Esophagus squamous epithelium (tissue), 5 donors: ENCODE data around the gene MEIS2. TPM values are rescaled to one million over a fixed set of nuclear protein-coding genes. Genes with fewer than 3 reads are reported as not detected.

ENCODE experiments used
- DNase-seq: peaks from one replicate; lab custom pipeline; 2025; lab: John Stamatoyannopoulos, UW
- H3K27ac ChIP-seq, 4 donors: fragments of 200-600 bp; sonication (generic); one replicate each; pipeline ENCODE4 v1.5.1; 2016 to 2019; ENCODE audit warnings: mild to moderate bottlenecking in 1 of 4
- H3K27me3 ChIP-seq, 4 donors: fragments of 200-600 bp; sonication (generic); 1 replicate in 3 of 4; 2 replicates in 1 of 4; pipeline versions ENCODE4 v1.5.1 to v1.6.0; 2017 to 2021; ENCODE audit warnings: antibody characterized with exemption in 1 of 4
- H3K36me3 ChIP-seq, 3 donors: fragments of 200-600 bp; sonication (generic); one replicate each; pipeline ENCODE4 v1.5.1; 2016 to 2019
- H3K4me1 ChIP-seq, 3 donors: fragments of 200-600 bp; sonication (generic); one replicate each; pipeline ENCODE4 v1.5.1; 2017 to 2019
- H3K4me3 ChIP-seq, 4 donors: fragments of 200-600 bp; sonication (generic); 1 replicate in 3 of 4; 2 replicates in 1 of 4; pipeline ENCODE4 v1.5.1; 2016 to 2019; ENCODE audit warnings: mild to moderate bottlenecking in 2 of 4, moderate library complexity in 1 of 4
- H3K9me3 ChIP-seq, 3 donors: fragments of 200-600 bp; sonication (generic); one replicate each; pipeline ENCODE4 v1.5.1; 2016 to 2019
- POLR2A ChIP-seq, 4 donors: fragments of 450-650 bp; IDR thresholded peaks; one replicate each; pipeline ENCODE4 v1.6.1; 2017; ENCODE audit warnings: antibody characterized with exemption in 4 of 4, mild to moderate bottlenecking in 4 of 4, moderate library complexity in 3 of 4
- WGBS, 2 donors: methylation state at CpG; one replicate each; pipeline ENCODE4 v1.1.5; 2018; 5-methylcytosine and 5-hydroxymethylcytosine counted together
- intact Hi-C: fragments of 100-400 bp; cut with DNase I; formaldehyde crosslinking; loops from one replicate; pipeline ENCODE4 v1.15.0; 2022
- total RNA-seq, 4 donors: library from RNA; depleted of rRNA; stranded (reverse); fragments of >200 nt; gene quantifications; one replicate each; pipeline ENCODE4 v1.1.0, GENCODE V29; 2016
- TF ChIP-seq, protein P1 (sequence below), 6 experiments: fragments of 450-650 bp in 4 of 6; fragments of 200-600 bp in 2 of 6; sonication (generic) in 2 of 6; IDR thresholded peaks; one replicate each; pipeline ENCODE4 v1.5.1; 2016 to 2019; ENCODE audit warnings: antibody characterized with exemption in 6 of 6, mild to moderate bottlenecking in 4 of 6, moderate library complexity in 4 of 6
- donor health status: DM: yes; HTN: yes; CAD: no.

Gene MEIS2
- total RNA-seq, 4 donors from 2014 or later = 6.6 to 26.3 (median 9.9) TPM

DNA sequence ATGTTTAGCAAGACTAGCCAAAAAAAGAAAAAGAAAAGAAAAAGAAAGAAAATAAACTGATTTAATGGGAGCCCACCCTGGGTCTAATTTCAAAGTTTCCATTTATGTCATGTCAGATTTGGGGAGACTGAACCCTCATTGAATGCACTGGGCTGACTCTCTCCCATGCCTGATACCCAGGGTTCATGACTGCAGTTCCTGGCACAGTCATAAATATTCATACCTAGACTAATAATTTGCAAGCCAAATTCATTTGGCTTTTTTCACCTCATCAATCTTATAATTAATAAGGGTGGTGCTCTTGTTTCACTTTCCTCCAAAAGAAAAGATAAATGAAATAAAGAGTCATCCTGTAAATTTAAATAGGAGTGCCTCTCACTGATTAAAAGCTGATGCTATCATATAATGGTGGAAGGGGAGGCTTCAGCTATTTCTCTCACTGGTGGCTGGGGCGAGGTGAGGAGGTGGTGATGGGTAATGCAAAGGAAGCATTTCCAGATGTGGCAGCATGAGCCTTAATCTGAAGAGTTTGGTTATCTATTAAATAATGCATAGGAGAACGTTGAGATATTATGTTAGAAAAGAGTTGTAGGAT lies 224.5 kb downstream of the MEIS2 start:
- intact Hi-C loops = loop anchor here (10.0 kb wide), 1 partner anchor 371 kb away; no protein-coding TSS in a partner anchor
- Histone ChIP-seq H3K4me3 (no peak overlapping the region), H3K27ac (no peak overlapping the region), H3K9me3 (no peaks in the 10 kb centered on the region), H3K27me3 (peaks cover 0 to 33% (median 5%) of the 10 kb centered on the region in 4 donors), H3K36me3 (no peaks in the 10 kb centered on the region), H3K4me1 (peaks cover 0 to 12% (median 0%) of the 10 kb centered on the region in 3 donors)
- TF ChIP-seq, protein P1, sequence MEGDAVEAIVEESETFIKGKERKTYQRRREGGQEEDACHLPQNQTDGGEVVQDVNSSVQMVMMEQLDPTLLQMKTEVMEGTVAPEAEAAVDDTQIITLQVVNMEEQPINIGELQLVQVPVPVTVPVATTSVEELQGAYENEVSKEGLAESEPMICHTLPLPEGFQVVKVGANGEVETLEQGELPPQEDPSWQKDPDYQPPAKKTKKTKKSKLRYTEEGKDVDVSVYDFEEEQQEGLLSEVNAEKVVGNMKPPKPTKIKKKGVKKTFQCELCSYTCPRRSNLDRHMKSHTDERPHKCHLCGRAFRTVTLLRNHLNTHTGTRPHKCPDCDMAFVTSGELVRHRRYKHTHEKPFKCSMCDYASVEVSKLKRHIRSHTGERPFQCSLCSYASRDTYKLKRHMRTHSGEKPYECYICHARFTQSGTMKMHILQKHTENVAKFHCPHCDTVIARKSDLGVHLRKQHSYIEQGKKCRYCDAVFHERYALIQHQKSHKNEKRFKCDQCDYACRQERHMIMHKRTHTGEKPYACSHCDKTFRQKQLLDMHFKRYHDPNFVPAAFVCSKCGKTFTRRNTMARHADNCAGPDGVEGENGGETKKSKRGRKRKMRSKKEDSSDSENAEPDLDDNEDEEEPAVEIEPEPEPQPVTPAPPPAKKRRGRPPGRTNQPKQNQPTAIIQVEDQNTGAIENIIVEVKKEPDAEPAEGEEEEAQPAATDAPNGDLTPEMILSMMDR (IDR thresholded peaks at IDR 0.05) = no peak
- TF ChIP-seq POLR2A (IDR thresholded peaks at IDR 0.05) = no peak
- WGBS, 2 donors = 32 to 54% methylated on average over 2 of the region's 2 CpGs
- no peak for DNase-seq

DNA sequence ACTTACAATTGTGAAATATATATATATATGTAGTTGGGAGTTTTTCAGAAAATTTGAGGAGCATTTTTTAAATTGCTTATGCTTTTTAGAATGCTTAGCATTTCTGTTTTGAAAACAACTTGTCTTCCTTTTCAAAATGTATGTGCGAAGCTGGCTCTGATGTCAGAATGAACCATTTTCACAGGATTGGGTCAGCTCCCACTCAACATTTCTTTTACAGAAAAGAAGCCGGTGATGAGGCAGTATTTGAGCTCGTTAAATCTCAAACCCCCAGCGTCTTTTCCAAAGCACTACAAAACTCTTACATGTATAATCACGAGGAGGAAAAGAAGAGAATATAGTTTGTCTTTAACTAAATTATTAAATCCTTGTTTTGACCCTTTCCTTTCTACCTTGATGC lies 225.4 kb downstream of the MEIS2 start:
- Histone ChIP-seq H3K4me1 (peaks cover 0 to 3% (median 0%) of the 10 kb centered on the region in 3 donors), H3K27ac (no peak overlapping the region), H3K27me3 (peaks cover 0 to 24% (median under 1%) of the 10 kb centered on the region in 4 donors), H3K36me3 (no peaks in the 10 kb centered on the region), H3K9me3 (no peaks in the 10 kb centered on the region), H3K4me3 (no peak overlapping the region)
- intact Hi-C loops = loop anchor here (10.0 kb wide), 1 partner anchor 370 kb away; no protein-coding TSS in a partner anchor
- WGBS, 2 donors = 78 to 82% methylated on average over 5 of the region's 5 CpGs
- TF ChIP-seq, protein P1 (IDR thresholded peaks at IDR 0.05) = no peak
- no peak for TF ChIP-seq POLR2A (IDR thresholded peaks at IDR 0.05)
- no peak for DNase-seq

DNA sequence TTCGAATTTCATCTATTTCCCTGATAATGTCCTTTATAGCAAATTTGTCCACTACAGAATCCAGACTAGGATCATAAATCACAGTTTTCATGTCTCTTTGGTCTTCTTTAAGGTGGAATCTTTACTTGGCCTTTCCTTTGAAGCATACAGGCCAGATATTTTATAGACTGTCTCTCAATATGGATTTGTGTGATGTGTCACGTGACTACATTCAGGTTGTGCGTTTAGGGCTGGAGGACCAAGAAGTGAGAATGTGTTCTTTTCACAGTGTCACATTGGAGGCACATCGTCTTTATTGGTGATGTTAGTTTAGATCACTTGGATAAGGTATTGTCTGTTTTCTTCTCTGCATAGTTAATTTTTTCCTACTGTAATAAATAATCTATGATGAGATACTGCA lies 232.9 kb downstream of the MEIS2 start:
- no peaks in the 10 kb centered on the region for H3K27me3 ChIP-seq
- H3K9me3 ChIP-seq = no peaks in the 10 kb centered on the region
- no peak for TF ChIP-seq POLR2A (IDR thresholded peaks at IDR 0.05)
- TF ChIP-seq, protein P1 (IDR thresholded peaks at IDR 0.05) = no peak
- no peak overlapping the region for H3K27ac ChIP-seq
- 87 to 89% methylated on average over 4 of the region's 4 CpGs for WGBS, 2 donors
- no peaks in the 10 kb centered on the region for H3K4me1 ChIP-seq
- H3K4me3 ChIP-seq = no peak overlapping the region
- no peaks in the 10 kb centered on the region for H3K36me3 ChIP-seq
- intact Hi-C loops = no loop called here
- DNase-seq = no peak

DNA sequence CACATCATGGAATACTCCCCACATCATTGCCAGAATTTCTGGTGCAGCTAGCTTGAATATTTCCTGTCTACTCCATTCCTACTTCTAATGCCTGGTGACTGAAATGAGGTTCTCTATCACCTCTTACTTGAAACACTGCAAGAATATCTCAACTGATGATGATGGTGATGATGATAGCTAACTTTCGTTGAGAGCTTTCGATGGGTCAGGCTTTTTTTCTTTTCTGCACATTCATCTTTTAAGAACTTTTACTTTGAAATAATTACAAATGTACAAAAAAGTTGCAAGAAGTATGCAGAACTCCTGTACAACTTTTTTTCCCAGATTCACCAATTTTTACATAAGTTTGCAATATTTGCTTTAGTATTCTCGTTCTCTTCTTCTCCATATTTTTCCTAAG lies 233.5 kb downstream of the MEIS2 start:
- Histone ChIP-seq H3K9me3 (no peaks in the 10 kb centered on the region), H3K36me3 (no peaks in the 10 kb centered on the region), H3K4me3 (no peak overlapping the region), H3K27me3 (no peaks in the 10 kb centered on the region), H3K4me1 (no peaks in the 10 kb centered on the region), H3K27ac (no peak overlapping the region)
- no peak for DNase-seq
- TF ChIP-seq POLR2A (IDR thresholded peaks at IDR 0.05) = no peak
- TF ChIP-seq, protein P1 (IDR thresholded peaks at IDR 0.05) = no peak
- WGBS, 2 donors = 83 to 93% methylated on average over 3 of the region's 3 CpGs
- intact Hi-C loops = no loop called here

DNA sequence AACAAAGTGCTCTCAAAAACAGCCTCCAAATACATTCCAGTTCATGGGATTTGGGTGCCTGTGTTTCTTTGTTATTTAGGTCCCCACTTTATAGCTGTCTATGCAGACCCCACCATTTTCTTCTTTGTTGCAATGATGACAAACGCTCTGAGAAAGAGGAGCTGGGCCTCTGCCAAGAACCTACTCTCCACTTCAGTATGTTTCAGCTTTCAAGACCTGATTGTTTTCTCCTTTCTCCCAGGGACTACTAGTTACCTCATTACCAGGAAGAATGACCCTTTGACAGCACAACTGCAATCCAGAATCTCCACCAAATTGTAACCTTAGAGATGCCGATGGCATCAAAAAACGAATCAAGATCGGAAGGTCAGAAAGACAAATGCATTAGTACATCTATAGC lies 236.8 kb downstream of the MEIS2 start:
- Histone ChIP-seq H3K36me3 (no peaks in the 10 kb centered on the region), H3K4me3 (no peak overlapping the region), H3K27ac (no peak overlapping the region), H3K9me3 (no peaks in the 10 kb centered on the region), H3K4me1 (no peaks in the 10 kb centered on the region), H3K27me3 (no peaks in the 10 kb centered on the region)
- intact Hi-C loops = no loop called here
- no peak for TF ChIP-seq POLR2A (IDR thresholded peaks at IDR 0.05)
- TF ChIP-seq, protein P1 (IDR thresholded peaks at IDR 0.05) = no peak
- DNase-seq = no peak
- 72 to 82% methylated on average over 4 of the region's 4 CpGs for WGBS, 2 donors
